ENCODE results near the gene POR. TPM values are rescaled to one million over a fixed set of nuclear protein-coding genes. Genes with fewer than 3 reads are reported as not detected.

Gene POR
- total and polyA plus RNA-seq, 2 of the 13 experiments (the other 11 are each of a cell fraction or from before 2014, with no cell fraction given) = 145 to 266 TPM

DNA sequence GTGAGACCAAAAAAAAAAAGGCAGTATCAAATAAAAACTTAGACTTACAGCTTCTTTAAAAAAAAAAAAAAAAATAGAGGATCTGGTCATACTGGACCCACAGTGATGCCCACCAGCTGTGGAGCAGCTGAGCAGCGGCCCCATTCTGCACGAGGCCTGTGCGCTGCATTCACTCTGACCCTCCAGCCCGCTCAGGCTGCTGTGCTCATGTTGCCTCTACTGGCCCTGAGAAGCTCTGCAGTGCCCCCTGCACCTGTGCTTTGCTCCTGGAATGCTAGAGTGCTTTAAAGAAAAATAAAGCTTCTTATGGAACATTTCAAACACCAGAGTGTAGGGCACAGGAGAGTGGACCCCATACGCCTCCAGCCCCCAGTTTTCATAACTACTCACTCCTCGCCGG lies 46.3 kb downstream of the POR start (continued):
- TF ChIP-seq, protein P1, sequence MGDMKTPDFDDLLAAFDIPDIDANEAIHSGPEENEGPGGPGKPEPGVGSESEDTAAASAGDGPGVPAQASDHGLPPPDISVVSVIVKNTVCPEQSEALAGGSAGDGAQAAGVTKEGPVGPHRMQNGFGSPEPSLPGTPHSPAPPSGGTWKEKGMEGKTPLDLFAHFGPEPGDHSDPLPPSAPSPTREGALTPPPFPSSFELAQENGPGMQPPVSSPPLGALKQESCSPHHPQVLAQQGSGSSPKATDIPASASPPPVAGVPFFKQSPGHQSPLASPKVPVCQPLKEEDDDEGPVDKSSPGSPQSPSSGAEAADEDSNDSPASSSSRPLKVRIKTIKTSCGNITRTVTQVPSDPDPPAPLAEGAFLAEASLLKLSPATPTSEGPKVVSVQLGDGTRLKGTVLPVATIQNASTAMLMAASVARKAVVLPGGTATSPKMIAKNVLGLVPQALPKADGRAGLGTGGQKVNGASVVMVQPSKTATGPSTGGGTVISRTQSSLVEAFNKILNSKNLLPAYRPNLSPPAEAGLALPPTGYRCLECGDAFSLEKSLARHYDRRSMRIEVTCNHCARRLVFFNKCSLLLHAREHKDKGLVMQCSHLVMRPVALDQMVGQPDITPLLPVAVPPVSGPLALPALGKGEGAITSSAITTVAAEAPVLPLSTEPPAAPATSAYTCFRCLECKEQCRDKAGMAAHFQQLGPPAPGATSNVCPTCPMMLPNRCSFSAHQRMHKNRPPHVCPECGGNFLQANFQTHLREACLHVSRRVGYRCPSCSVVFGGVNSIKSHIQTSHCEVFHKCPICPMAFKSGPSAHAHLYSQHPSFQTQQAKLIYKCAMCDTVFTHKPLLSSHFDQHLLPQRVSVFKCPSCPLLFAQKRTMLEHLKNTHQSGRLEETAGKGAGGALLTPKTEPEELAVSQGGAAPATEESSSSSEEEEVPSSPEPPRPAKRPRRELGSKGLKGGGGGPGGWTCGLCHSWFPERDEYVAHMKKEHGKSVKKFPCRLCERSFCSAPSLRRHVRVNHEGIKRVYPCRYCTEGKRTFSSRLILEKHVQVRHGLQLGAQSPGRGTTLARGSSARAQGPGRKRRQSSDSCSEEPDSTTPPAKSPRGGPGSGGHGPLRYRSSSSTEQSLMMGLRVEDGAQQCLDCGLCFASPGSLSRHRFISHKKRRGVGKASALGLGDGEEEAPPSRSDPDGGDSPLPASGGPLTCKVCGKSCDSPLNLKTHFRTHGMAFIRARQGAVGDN (CRISPR knock-in tag; IDR thresholded peaks at IDR 0.05) = peak; percentile 44
- TF ChIP-seq MXI1 (IDR thresholded peaks at IDR 0.05; ENCODE audit: borderline replicate concordance, low read depth, low read length) (no peak), ZKSCAN8 (CRISPR knock-in tag; IDR thresholded peaks at IDR 0.05; ENCODE audit: borderline replicate concordance) (no peak), MED8 (CRISPR knock-in tag; IDR thresholded peaks at IDR 0.05; ENCODE audit: insufficient replicate concordance) (no peak), FOXC1 (CRISPR knock-in tag; IDR thresholded peaks at IDR 0.05; ENCODE audit: borderline replicate concordance) (no peak), ZFX (CRISPR knock-in tag; IDR thresholded peaks at IDR 0.05; ENCODE audit: low read depth) (0 out of 2 replicates have a peak, but pooled peaks have one; percentile 24)
- TF ChIP-seq, protein P2, sequence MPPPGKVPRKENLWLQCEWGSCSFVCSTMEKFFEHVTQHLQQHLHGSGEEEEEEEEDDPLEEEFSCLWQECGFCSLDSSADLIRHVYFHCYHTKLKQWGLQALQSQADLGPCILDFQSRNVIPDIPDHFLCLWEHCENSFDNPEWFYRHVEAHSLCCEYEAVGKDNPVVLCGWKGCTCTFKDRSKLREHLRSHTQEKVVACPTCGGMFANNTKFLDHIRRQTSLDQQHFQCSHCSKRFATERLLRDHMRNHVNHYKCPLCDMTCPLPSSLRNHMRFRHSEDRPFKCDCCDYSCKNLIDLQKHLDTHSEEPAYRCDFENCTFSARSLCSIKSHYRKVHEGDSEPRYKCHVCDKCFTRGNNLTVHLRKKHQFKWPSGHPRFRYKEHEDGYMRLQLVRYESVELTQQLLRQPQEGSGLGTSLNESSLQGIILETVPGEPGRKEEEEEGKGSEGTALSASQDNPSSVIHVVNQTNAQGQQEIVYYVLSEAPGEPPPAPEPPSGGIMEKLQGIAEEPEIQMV (CRISPR knock-in tag; IDR thresholded peaks at IDR 0.05; ENCODE audit: low read depth) = no peak
- TF ChIP-seq, protein P3, sequence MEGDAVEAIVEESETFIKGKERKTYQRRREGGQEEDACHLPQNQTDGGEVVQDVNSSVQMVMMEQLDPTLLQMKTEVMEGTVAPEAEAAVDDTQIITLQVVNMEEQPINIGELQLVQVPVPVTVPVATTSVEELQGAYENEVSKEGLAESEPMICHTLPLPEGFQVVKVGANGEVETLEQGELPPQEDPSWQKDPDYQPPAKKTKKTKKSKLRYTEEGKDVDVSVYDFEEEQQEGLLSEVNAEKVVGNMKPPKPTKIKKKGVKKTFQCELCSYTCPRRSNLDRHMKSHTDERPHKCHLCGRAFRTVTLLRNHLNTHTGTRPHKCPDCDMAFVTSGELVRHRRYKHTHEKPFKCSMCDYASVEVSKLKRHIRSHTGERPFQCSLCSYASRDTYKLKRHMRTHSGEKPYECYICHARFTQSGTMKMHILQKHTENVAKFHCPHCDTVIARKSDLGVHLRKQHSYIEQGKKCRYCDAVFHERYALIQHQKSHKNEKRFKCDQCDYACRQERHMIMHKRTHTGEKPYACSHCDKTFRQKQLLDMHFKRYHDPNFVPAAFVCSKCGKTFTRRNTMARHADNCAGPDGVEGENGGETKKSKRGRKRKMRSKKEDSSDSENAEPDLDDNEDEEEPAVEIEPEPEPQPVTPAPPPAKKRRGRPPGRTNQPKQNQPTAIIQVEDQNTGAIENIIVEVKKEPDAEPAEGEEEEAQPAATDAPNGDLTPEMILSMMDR (CRISPR knock-in tag; IDR thresholded peaks at IDR 0.05) = peak; percentile 46
- TF ChIP-seq, protein P4, sequence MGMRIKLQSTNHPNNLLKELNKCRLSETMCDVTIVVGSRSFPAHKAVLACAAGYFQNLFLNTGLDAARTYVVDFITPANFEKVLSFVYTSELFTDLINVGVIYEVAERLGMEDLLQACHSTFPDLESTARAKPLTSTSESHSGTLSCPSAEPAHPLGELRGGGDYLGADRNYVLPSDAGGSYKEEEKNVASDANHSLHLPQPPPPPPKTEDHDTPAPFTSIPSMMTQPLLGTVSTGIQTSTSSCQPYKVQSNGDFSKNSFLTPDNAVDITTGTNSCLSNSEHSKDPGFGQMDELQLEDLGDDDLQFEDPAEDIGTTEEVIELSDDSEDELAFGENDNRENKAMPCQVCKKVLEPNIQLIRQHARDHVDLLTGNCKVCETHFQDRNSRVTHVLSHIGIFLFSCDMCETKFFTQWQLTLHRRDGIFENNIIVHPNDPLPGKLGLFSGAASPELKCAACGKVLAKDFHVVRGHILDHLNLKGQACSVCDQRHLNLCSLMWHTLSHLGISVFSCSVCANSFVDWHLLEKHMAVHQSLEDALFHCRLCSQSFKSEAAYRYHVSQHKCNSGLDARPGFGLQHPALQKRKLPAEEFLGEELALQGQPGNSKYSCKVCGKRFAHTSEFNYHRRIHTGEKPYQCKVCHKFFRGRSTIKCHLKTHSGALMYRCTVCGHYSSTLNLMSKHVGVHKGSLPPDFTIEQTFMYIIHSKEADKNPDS (CRISPR knock-in tag; IDR thresholded peaks at IDR 0.05) = no peak
